Panc1 (cell line): ENCODE data around the gene EXOC6B.

Source experiments
- CTCF ChIP-seq: fragments of 450-650 bp; IDR thresholded peaks from 2 replicates; pipeline ENCODE4 v1.5.1; 2017; ENCODE audit warnings: mild to moderate bottlenecking
- POLR2AphosphoS5 ChIP-seq: IDR thresholded peaks from 2 replicates; pipeline ENCODE4 v1.6.1; 2012; ENCODE audit warnings: mild to moderate bottlenecking, low read depth, low read length, moderate library complexity
- REST ChIP-seq, 2 experiments: IDR thresholded peaks; 2 replicates each; pipeline ENCODE4 v1.6.1; 2011 to 2012; ENCODE audit warnings: low read depth in 2 of 2, control low read depth in 1 of 2, low read length in 1 of 2, mild to moderate bottlenecking in 1 of 2, moderate library complexity in 1 of 2; ENCODE audit not compliant: insufficient read depth in 1 of 2
- SIN3A ChIP-seq: IDR thresholded peaks from 2 replicates; pipeline ENCODE4 v1.6.1; 2012; ENCODE audit warnings: low read depth, mild to moderate bottlenecking, low read length, moderate library complexity, borderline replicate concordance; ENCODE audit not compliant: insufficient read depth
- TCF7L2 ChIP-seq: IDR thresholded peaks from 2 replicates; pipeline ENCODE4 v1.6.1; 2011; ENCODE audit warnings: mild to moderate bottlenecking, low read depth, low read length, inconsistent platforms

- TF ChIP-seq REST (IDR thresholded peaks at IDR 0.05; ENCODE audit: insufficient read depth in 1 of 2, low read depth in 2 of 2, low read length in 1 of 2) (no peak), CTCF (no peak), POLR2AphosphoS5 (no peak), TCF7L2 (no peak), SIN3A (no peak)
Measured at GRCh38 chr2:72153026-72153791, 672.6 kb downstream of the EXOC6B start.
